Fibroblast of skin of scalp (primary cell): ENCODE measurements around the gene PYGB.

Experiments
- DNase-seq: peaks from one replicate; pipeline ENCODE4 v3.0.0-alpha.2; 2013

The PYGB gene

GRCh38 chr20:25216199-25216945, 31.5 kb upstream of the PYGB start:
- DNase-seq, result no peak

- DNase-seq, result no peak
These were observed 30.4 kb upstream of the PYGB start for GRCh38 chr20:25217161-25218108.

DNA sequence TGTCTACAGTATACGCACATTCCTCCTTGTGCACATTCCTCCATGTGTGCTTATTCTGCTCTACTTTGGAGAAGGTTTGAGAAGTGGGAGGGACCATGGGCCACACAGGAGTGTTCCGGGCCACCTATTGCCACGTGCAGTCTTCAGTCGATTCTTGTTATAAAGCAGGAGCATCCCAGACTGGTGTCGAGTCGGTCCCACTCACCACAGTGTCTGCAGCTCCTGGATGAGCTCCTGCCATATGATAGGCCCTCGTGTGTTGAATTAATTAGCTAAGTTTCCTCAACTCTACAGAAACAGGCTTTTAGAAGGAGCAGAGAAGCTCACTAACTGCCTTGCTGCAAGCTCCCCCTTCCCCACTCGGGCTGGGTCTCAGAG, 29.8 kb upstream of the PYGB start:
- DNase-seq, result no peak

DNA sequence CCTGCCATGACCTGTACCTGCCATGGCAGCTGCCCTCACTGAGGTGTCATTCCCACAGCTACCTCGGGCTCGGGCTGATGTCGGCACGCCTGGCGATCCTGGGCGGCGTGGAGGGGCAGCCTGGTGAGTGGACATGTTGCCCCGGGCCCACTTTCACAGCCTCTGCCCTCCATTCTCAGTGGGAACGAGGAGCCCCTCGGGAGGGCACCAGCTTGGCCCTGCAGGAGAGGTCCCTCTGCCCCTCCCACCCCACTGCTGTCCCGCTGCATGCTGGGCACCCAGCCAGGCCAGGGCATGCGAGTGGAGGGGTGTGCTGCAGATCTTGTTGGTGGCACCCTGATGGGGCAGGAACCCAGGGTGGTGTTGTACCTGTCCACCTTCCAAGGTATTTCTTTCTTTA, 29.4 kb upstream of the PYGB start:
- DNase-seq, result no peak

DNA sequence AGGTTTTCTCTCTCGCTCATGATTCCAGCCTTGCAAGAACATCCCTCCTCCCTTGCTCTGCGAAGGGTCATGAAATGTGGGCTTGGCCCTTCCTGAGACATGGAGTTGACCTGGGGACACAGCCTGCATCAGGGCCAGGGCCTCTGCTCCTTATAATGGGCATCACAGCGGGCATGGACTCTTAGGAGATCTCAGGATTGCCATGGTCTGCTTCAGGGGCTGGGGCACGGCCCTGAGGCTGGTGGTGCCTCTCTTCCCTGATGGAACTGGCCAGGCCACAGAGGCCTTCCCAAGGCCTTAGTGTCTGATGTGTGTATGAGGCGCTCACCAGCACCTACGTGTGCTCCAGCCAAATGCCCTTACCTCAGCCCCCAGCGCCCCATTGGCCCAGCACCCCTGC, 28.5 kb upstream of the PYGB start:
- DNase-seq, result no peak

- DNase-seq, result peak; percentile 56
These were observed 27.7 kb upstream of the PYGB start for GRCh38 chr20:25220021-25220730.

DNA sequence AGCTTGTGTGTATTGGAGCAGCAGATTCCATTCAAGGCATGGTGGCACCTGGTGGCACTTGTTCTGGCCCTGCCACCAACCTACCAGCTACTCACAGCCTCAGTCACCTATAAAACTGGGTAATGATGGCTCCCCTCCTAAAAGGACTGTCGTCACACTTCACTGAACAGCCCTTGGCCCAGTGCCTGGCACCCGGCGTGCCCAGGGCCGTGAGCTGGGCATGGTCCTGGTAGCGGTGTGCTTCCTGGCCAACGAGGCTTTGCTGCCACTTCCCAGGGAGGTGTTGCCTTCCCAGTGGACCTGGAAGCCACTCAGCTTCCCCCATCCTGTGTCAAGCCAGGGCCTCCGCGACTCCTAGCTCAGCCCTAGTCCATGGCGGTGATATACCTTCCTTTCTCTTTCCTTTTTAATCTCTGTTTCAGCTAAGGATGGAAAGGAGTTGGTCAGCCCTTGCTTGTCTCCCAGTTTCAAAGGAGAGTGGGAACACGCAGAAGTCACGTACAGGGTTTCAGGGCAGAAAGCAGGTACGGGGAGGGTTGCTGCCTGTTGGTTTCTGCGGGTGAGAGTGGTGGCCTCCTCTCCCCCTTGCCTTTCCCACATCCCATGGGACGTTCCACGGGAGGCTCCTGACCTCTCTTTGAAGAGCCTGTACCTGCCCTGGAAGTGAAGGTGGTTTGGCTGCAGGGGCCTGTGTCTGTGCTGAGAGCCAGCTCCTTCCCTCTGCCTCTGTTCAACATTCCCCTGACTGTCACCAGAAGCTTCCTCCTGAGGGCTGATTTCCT, 26.9 kb upstream of the PYGB start:
- no peak for DNase-seq

- no peak for DNase-seq
These were observed 26.1 kb upstream of the PYGB start for GRCh38 chr20:25221592-25222460.

DNA sequence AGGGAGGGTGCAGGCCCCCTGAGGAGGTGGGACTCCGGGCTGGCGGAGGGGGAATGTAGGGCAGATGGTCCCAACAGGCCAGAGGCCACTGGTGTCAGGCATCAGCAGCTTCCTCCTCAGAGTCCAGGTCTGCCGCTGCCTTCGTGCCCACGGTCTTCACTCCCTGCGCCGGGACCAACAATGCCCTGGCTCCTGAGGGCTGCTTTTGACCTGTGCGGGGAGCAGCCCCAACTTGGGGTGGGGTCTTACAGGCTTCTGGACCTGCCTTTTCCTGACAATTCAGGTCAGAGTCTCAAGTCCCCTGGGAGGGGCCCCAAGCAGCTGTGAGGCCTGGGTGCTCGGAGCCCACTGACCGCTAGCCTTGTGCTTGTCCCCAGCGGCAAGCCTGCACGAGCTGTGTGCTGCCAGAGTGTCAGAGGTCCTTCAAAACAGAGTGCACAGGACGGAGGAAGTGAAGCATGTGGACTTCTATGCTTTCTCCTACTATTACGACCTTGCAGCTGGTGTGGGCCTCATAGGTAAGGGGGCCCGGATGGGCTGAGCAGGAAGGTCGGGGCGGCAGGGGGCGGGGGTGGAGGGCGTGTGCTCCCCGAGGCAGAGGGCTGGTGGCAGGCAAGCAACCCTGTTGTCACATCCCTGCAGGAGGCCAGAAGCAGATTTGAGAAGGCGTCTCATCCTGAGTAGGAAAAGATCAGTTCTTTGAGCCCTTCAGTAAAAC, 25.3 kb upstream of the PYGB start:
- DNase-seq, result no peak

GRCh38 chr20:25223179-25223661, 24.7 kb upstream of the PYGB start:
- DNase-seq, result peak; percentile 95

- DNase-seq, result no peak
These were observed 23.8 kb upstream of the PYGB start for GRCh38 chr20:25223765-25224720.

DNA sequence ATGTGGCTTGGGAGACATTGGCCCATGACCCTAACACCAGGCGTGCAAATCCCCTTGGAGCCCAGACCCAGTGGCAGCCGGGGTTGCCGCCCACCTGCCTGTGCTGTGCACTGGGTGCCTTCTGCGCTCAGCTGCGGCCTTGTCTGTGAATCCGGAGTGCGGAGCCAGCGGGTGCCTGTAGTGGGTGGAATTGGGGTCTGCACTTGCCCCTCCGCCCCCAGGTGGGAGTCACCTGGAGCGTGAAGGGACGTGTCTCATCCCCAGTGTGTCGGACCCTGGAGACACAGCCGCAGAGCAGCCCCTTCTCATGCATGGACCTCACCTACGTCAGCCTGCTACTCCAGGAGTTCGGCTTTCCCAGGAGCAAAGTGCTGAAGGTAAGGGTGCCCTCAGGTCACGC, 22.9 kb upstream of the PYGB start:
- no peak for DNase-seq

- DNase-seq, result no peak
These were observed 22.0 kb upstream of the PYGB start for GRCh38 chr20:25225642-25226432.

DNA sequence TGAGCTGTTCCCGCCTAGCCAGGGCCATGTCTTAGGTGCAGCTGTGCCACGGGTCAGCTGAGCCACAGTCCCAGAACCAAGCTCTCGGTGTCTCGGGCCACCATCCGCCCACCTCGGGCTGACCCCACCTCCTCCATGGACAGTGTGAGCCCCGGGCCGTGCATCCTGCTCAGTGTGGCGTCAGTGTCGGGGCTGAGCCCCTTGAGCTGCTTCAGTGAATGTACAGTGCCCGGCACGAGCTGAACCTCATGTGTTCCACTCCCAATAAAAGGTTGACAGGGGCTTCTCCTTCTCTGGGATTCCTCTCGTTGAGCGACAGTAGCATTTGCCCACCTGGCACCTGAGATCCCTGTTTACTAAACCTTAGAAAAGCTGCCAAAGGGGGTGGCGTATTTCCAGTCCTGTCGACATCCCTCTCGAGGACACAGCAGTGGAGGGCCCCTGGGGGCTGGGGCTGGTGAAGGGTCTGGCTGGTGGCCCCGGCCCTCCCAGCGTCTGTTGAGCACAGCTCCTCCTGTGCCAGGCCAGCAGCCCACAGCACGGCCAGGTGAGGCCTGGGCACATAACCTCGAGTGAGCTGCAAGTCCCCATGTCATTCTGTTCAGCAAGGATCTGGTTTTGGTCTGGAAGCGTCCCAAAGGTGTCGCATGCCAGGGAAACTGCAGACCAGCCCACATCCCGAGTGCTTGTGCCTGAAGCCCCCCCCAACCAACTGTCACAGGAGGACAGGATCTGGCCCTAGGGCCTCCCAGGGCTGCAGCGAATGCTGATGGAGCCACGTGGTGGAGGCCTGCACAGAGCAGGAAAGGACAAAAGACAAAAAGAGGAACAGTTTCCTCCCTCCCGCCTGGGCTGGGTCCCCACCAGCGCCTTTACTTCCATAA, 21.2 kb upstream of the PYGB start:
- DNase-seq, result no peak

DNA sequence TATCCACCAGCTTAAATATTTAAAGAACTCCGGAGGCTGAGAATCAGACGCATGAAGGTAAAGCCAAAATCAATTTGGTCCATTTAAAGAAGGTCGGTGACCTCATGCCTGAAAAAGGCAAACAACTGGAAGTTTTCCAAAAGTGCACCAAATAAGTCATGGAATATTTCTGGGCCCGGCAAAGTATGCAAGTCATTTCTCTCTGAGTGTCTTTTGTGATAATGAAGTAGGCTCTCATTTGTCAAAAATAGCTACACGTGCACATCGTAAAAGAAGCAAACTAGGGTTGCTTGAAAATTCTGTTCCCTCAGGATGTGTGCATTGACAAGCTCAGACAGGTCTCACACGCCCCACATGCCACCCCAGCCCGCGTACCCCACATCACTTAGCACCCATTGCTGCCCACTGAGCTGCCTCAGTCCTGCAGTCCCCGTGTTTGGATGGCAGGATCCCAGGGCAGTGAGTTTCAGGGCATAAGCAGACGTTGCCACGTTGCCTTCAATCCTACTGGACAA, 20.5 kb upstream of the PYGB start:
- DNase-seq, result peak; percentile 92

GRCh38 chr20:25229486-25230165, 18.3 kb upstream of the PYGB start:
- no peak for DNase-seq
